LNCaP clone FGC (cell line): ENCODE data around the gene IFIT2.
"Not testable (repeated sequence)": the region's sequence is repeated elsewhere in the genome, so short reads cannot be mapped to it uniquely, and the experiment has no call there.

Experiments
- DNase-seq: peaks from one replicate; pipeline ENCODE4 v3.0.0-alpha.2; 2011; ENCODE audit warnings: low read depth
- H3K4me3 ChIP-seq: 2 replicates; pipeline ENCODE4 v1.5.1; 2011; ENCODE audit warnings: mild to moderate bottlenecking, low read depth, low read length, control low read depth
- TF ChIP-seq, protein P1 (sequence below): IDR thresholded peaks from 2 replicates; pipeline ENCODE4 v1.5.1; 2012; ENCODE audit warnings: mild to moderate bottlenecking; ENCODE audit not compliant: control insufficient read depth, insufficient read depth; ENCODE audit errors: extremely low read depth

IFIT2 gene, protein sequence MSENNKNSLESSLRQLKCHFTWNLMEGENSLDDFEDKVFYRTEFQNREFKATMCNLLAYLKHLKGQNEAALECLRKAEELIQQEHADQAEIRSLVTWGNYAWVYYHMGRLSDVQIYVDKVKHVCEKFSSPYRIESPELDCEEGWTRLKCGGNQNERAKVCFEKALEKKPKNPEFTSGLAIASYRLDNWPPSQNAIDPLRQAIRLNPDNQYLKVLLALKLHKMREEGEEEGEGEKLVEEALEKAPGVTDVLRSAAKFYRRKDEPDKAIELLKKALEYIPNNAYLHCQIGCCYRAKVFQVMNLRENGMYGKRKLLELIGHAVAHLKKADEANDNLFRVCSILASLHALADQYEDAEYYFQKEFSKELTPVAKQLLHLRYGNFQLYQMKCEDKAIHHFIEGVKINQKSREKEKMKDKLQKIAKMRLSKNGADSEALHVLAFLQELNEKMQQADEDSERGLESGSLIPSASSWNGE

GRCh38 chr10:89301721-89302445 is at the start of gene IFIT2:
Gene IFIT2, plus strand, starts transcription at chr10:89302046. Its CDS starts 78 bp downstream, at chr10:89302124.
- TF ChIP-seq, protein P1, sequence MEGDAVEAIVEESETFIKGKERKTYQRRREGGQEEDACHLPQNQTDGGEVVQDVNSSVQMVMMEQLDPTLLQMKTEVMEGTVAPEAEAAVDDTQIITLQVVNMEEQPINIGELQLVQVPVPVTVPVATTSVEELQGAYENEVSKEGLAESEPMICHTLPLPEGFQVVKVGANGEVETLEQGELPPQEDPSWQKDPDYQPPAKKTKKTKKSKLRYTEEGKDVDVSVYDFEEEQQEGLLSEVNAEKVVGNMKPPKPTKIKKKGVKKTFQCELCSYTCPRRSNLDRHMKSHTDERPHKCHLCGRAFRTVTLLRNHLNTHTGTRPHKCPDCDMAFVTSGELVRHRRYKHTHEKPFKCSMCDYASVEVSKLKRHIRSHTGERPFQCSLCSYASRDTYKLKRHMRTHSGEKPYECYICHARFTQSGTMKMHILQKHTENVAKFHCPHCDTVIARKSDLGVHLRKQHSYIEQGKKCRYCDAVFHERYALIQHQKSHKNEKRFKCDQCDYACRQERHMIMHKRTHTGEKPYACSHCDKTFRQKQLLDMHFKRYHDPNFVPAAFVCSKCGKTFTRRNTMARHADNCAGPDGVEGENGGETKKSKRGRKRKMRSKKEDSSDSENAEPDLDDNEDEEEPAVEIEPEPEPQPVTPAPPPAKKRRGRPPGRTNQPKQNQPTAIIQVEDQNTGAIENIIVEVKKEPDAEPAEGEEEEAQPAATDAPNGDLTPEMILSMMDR, result no peak
- peak within 1 kb of the TSS; percentile 48 for H3K4me3 ChIP-seq
- peak; percentile 59 for DNase-seq

GRCh38 chr10:89252225-89252585 is 49.6 kb upstream of the IFIT2 start:
- TF ChIP-seq, protein P1, result no peak
- no peak for DNase-seq
- H3K4me3 ChIP-seq, result peak overlapping the region; percentile 85

DNA sequence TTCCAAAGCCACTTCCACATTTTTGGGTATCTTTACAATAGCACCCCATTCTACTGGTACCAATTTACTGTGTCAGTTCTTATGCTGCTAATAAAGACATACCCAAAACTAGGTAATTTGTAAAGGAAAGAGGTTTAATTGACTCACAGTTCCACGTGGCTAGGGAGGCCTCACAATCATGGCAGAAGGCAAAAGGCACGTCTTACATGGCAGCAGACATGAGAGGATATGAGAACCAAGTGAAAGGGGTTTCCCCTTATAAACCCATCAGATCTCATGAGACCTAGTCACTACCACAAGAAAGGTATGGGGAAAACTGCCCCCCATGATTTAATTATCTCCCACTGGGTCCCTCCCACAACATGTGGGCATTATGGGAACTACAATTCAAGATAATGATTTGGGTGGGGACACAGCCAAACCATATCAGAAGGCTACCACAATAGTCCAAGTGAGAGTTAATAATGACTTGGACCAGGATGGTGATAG is 46.7 kb upstream of the IFIT2 start:
- not testable (repeated sequence) for H3K4me3 ChIP-seq, DNase-seq

DNA sequence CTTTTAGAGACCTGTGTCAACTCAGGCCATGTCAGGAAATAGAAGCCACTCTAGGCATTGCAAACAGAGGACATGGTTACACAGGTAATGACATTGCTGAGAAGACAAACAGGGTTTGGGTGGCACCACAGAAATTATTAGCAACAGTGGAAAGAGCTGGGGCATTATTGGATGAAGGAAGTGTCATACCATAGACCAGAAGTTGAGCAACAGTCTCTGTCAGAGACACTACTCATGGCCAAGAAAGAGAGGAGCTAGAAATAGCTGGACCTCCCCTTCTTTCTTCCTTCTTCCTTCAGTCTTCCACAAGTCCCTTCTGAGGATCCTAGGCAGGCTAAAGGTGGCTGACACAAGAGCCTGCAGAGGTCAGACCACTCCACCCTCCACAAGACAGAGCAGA is 46.1 kb upstream of the IFIT2 start:
- H3K4me3 ChIP-seq, result no peak overlapping the region
- TF ChIP-seq, protein P1, result no peak
- no peak for DNase-seq

DNA sequence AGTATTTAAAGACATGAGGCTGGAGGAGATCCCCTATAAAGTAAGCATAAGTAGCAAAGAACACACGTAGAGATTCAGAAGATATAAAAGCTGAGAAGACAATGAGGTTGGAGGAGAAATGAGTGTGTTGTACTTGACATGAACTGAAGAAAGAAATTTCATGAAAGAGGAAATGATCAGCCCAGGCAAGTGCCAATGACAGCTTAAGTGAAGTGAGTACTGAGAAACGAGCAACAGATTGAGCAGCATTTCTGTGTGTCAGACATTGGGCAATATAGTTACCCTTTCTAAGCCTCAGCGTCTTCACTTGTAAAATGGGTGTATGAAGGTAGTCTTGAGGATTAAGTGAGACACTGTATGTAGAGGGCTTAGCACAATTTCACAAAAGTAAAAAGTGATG is 45.5 kb upstream of the IFIT2 start:
- TF ChIP-seq, protein P1, result no peak
- no peak overlapping the region for H3K4me3 ChIP-seq
- DNase-seq, result no peak

DNA sequence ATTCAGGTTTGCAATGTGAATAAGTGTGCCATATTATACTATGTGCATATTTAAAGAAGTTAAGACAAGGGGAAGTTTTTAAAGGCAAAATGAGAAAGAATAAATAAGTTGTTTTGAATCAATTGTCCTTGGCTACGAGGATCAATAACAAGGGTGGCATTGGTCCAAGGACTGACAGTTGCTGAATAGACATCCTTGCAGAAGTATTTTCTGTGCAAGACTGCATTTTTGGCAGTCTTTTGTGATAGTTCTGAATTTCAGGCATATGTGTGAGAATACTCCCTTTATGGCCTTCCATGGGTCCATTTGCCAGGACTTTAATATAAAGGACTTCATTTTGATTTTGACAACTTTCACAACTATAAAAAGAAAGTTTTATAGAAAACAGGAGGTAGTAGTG is 44.9 kb upstream of the IFIT2 start:
- H3K4me3 ChIP-seq, result no peak overlapping the region
- DNase-seq, result no peak
- TF ChIP-seq, protein P1, result no peak

- no peak for DNase-seq
- TF ChIP-seq, protein P1, result no peak
- no peak overlapping the region for H3K4me3 ChIP-seq
Measured at GRCh38 chr10:89257581-89257980, 44.3 kb upstream of the IFIT2 start.
